ENCODE results near the gene C1orf226.

Gene C1orf226

DNA sequence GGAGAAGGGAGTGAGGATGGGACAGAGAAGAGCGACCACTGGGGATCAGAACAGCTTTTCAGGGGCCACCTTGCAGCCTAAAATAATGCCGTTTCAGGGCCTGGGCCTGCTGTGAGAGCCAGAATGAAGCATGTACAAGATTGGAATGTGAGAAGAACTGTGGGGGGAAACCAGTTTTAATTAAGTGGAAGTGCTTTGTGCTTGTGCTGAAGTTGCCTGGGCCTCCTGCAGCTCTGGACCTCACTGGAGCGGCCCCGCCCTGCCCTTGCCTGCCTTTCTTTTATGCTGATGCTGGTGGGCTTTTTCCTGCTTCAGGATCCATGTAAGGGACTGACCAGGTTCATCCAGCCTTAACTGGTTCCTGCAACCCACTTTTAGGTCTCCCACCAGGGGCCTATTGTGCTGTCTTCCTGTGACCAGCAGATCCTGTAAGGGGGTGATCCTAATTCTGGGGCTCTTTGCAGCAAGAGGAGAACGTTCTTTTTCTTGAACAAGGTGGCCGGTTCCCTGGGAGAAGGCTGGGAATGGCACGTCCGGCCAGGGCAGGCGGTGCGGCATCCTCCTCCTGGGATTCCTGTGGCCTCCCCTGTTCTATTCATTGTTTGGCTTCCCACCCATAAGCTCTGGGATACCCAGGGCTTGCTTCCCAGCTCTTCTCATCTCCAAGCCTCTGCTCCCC lies 3.2 kb downstream of the C1orf226 start:
- DNase-seq (ENCODE audit: low spot score), result no peak

DNA sequence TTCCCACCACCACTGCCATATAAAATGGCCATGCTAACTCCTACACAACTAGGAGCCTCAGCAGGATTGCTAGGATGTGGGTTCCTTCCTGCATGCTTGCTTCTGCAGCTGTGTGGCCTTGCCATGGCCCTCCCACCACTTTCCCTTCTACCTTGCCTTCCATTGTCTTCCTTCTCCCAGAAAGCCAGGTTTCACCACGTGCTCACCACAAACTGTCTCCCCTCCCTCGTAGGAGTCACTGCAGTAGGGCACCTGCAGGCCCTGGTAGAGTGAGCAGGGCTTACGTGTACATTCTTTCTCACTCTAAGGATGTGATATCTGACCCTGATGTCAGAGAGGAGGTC lies 3.7 kb downstream of the C1orf226 start:
- no peak for DNase-seq (ENCODE audit: low spot score)

DNA sequence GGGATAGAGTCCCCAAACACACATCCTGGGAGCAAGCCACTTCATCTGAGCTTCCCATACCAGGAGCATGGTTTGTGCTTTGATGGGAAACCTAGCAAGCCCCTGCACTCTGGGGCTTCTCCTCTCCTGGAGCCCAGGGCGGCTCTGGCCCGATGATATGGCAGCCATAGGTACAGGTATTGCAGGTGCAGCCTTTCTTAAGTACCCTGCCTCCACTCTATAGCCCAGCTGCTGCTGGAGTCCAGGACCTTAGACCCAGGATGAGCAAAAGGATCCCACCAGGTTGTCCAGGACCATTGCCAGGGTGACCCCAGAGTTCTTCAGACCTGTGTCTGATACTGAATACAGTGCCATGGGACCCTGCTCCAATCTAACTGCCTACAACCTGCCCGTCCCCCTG lies 4.2 kb downstream of the C1orf226 start:
- DNase-seq (ENCODE audit: low spot score), result no peak

DNA sequence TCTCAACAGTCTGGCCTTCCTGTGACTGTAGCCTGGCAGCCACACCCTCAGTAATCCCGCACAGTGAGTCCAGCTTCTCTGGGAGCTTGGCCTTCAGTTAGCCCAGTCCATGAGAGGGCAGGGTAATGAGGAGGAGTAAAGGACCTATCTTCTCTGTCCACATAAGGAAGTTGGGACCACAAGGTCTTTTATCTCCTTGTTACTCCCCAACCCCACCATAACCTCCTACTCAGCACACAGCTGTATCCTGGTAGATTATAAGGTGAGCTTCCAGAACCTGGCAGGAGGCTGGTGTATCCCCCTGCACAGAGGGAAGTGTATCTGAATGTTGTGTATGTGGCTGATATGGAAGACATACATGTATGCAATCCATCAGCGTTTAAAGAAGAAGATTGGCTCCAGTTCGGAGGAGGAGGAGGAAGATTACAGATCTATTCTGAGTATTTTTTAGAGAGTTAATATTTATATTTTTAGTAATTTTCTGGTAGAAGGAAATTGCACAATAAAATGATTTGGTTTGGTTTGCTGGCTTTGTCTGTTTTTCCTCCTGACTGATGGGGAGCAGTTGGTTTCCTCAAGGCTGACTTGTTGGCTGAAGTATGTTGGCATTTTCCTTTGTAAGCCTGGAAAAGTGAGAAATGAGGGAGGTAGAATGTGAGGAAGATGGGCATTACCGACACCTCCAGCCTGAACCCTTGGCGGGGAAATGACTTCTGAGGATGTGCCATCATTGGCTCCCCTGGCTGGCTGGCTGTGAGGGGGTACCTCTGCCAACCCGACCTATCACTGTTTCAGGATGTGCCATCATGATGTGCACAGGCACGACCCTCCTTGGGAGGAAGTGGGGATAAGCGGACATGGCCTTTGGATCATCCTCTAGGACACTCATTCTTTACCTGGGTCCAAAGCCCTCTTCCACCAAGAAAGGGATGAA lies 5.0 kb downstream of the C1orf226 start:
- DNase-seq (ENCODE audit: low spot score), result no peak

DNA sequence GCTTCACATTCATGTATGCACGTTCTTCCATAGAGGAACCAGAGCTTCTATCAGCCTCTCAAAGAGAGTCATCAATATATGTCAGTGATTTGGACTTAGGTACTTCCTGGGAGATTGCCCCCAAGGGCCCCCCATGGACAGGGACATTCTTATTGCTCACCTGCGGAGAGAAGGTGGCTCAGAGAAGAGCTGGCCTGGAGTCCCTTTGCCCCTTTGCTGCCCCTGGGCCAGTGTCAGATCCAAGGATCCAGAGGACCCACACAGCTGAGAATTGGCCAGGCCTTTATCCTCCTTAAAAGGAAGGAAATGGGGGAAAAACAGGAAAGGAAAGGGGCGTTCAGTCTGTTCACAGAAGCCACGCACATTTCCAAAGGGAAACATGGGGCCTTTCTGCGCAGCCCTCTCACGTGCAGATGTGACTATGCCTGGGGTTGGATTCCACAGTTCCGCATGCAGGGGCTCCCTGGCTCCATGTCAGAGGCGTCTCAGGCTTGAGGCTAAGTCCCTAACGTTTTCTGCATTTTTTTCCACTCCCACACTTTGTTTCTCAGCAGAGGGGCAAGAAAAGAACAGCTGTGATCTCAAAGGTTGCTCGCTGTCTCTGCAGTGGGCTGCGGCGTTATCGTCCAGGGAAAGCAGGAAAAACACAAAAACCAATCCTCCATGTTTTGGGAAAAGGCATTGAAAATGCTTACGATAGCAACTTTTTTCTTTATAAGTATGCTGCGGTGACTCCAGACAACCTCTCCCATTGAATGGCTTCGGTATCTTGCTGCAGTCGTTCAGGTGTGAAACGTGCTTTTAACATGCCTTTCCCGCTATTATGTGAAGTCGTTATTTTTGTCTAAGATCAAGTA lies 5.9 kb downstream of the C1orf226 start:
- no peak for DNase-seq (ENCODE audit: low spot score)

DNA sequence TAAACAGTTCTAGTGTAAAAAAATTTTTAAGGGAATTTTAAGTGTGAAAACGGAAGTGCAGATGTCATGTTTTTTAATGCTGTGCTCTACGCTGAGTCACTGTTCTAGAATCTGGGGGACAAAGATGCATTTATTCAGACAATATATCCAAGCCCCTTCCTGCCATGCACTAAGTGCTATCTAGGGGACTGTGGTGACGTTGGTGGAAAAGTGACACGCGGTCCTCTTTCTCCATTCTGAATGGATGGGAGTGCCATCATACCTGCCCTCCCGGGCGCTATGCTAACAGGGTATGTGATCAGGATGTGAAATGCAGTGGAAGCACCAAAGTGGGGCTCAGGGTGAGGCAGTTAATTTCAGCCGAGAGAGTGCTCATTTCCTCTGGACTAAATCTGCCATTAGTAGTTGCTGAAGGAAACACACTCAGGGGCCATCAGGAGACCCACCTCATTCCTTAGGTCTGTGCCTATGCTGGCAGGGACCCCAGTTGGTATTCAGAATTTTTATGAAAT lies 6.6 kb downstream of the C1orf226 start:
- DNase-seq (ENCODE audit: low spot score), result no peak

DNA sequence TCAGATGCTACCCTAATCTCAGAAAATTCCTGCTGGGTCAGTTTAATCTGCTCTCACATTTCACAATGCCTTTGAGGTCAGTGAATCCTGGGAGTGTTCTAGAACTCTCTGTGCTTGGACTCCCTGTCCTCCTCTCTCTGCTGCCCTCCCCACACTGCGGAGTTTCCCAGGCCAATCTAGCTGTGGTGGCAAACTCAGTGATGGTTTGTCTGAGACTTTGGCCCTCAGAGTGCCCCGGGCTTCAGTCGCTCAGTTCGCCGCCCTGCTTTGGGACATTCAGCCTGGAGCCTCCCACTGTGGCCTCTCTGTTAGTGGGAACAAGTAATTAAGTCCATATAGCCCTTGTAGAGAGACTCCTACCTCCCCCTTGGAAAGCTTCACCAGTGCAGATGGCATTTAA lies 7.1 kb downstream of the C1orf226 start:
- no peak for DNase-seq (ENCODE audit: low spot score)

DNA sequence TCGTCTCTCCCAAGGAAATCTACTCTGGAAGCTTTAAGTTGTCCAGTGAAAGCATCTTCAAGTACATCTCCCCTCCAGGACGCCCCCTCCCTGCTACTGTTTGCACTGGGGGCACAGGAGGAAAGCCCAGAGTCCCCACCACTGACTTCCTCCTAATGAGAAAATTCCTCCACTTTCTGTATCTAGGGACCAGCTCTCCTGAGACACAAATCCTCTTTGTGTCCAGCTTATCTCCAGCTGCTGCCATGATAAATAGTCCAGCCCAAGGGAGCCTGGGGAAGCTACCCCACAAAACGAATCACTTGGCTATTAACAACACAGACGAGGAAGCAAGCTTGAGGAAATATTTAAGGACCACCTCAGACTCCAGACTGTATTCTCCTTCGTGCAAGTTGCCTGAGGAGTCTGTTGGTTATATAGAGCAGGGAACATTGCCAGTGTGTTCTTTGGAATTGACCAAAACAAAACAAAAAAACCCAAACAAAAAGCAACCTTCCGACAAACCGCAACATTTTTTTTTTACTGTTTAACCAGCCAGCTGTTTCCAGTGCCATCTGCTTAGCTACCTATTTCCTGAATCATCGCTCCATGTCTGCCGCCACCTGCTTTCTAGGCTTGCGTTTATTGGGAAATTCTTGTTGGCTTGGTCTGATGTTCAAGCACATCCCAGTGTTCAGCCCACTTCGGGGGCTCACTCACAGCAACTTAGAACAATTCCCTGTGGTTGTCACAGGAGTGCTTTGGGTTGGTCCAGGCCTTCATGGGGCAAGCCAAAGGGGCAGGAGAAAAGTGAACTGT lies 7.7 kb downstream of the C1orf226 start:
- no peak for DNase-seq (ENCODE audit: low spot score)

DNA sequence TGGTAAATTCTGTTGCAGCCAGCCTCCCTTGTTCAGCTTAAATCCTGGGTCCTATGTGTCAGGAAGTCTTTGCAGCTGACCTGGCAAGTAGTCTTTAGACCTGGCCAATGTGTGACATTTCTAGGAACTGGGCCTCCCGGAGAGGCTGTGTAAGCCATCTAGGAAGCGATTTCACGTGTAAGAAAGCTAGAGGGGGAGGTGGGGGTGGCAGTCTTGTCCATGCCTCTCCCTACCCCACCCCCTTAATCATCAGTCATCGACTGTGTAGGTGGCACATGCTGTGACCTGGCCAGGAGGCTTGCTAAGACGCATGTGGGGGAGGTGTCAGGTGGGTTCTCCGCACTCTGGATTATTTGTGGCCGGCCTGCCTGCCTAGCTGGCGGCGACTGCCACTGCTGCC lies 8.4 kb downstream of the C1orf226 start:
- no peak for DNase-seq (ENCODE audit: low spot score)

DNA sequence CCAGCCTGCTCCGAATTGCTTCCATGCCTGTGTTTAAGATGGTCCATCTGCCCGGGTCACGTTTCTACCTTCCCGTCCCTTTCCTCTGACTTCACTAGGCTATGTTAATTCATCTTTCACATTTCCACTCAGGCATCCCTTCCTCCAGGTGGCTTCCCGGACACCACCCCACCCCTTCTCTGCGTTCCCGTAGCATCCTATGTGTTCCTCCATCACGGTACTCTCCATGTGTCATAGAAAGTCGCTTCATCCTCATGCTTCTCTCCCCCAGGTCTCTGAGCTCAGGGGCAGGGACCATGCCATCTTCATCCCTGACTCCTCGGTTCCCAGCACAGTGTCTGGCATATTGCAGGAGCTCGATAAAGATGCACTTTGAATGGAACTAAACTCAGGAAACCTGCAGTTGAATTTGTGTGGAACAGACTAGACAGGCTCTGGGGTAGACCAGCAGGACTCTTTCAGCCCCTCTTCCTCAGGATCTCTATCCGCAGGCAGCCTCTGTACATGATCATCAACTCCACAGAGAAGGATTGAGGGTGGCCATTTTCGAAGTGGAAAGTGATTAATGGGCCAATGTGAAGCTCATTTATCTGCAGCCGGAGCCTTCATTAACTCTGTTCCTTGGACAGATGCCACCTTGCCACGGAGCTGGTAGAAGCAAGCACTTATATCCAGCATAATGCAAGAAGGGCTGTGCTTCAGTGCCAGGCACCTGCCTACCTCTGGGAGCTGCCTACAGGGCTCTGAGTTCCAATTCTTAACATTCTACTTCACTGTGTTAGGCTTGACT lies 9.1 kb downstream of the C1orf226 start:
- DNase-seq (ENCODE audit: low spot score), result no peak

DNA sequence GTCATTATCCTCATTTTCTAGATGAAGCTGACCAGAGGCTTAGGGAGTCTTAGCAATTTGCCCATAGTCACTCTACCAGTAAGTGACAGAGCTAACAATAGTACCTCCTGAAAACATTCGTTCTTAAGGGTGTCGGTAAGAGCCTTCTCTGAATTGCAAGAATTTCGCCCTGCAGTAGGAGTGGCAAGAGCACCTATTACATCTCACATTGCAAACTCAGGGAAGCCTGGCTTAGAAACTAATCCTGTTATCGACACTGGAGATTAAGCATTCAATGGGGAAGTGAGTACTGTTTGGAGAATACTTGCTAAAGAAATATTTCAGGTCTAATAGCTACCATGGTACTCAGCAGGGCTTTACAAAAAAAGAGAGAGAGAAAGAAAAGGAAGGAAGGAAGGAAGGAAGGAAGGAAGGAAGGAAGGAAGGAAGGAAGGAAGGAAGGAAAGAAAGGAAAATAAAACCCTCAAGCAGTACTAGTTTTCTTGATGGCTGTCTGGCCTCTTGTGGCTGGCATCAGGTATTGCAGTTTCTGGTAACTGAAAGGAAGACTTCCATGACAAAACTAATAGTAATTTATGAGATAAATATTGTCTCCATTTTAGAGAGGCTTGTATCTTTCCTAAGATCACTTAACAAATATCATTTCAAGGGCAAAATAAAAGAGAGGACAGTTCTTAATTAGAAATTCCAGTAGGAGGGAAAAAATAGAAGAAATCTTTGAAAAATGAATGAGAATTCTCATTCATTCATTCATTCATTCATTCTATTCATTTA lies 10.4 kb downstream of the C1orf226 start:
- DNase-seq (ENCODE audit: low spot score), result no peak

DNA sequence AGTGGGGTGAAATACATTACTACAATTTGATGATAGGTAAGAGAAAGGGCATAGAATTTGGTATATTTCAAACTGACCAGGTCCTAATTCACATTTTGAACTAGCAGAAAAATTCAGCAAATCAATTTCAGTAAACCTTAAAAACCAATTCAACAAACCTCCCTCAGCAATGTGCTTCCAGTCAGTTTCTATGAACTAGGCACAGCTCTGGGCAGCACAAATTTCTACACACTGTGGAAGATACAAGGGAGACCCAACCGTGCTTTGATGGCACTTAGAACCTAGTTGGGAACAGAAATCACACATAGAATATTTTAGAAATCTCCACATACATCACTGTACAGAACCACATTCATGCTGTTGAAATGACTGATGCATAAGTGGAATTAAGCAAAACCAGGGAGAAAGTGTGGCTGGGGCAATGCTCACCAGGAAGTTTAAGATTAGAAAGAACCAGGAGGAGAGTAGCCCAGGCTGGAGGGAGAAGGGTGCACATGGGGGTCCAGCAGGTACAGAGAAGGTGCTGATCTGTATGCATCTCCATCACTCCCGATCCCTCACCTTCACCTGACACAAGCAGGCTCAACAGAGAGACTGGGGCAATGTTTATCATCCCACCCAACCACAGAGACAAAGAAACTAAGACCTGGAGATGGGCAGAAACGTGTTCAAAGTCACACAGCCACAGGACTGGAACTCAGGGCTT lies 14.8 kb downstream of the C1orf226 start:
- no peak for DNase-seq (ENCODE audit: low spot score)

DNA sequence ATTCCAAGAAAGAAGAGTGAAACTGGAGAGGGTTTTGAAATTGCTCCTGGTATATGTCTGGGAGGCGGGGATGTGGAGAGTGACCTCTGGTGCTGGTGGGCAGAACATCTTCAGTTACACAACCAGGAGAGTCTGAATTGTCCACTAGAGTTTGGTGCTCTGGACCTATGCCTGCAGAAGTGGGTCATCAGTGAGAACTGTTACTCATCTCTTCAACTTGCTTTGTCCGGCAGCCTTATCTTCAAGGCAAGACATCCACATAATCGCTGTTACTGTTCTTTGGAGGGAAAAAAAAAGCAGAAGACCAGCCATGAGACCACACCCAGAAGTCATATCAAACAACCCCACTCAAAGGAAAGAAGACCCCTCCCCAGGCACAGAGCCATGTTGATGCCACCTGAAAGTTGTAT lies 15.5 kb downstream of the C1orf226 start:
- no peak for DNase-seq (ENCODE audit: low spot score)

DNA sequence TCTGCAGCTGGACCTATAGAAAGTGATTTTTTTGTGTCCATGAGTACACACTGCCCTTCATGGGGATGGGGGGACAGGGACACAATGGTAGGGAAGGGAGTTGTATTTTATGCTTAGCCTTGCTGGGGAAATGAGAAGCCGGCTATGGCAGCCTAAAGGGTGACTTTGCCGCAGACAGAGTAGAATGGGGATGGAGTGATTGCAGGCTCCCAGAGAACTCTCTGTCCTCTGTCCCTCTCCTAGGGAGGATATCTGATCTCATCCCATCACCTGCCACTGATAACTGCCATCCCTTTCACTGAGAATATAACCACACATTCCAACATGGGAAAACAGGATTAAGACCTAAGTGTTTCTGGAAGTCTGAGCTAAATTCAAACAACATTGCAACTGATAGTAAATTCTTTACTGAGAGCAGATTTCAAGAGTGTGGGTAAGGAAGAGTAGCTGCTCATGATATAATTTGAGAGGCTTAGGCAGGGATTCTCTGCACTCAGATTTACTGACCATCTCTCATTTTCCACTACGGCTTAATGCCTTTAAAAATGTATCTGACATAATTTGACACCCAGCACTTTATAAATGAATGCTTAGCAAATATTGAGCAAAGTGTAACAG lies 16.5 kb downstream of the C1orf226 start:
- no peak for DNase-seq (ENCODE audit: low spot score)

DNA sequence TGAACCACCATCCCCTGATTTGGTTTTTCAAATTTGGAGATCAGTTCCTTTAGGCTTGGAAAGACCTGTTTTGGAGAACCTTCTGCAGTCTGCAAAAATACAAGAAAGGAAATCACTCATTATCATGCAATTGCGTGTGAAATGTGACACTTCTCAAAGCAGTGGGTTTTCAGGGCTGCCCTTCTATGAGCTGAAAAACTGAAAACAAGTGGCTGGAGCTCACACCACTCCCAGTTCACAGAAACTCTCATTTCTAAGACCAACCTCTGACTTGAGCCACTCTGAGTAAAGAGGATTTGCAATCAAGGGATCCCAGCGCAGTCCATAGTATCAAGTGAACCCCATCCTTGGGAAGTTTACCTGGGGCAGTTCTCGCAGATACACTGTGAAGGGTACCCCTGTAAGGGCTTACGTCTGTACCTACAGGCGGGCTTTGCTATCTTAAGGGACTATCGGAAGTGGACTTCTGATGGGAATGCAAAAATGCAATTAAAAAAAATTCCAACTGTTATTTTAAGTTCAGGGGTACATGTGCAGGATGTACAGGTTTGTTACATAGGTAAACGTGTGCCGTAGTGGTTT lies 17.6 kb downstream of the C1orf226 start:
- no peak for DNase-seq (ENCODE audit: low spot score)

DNA sequence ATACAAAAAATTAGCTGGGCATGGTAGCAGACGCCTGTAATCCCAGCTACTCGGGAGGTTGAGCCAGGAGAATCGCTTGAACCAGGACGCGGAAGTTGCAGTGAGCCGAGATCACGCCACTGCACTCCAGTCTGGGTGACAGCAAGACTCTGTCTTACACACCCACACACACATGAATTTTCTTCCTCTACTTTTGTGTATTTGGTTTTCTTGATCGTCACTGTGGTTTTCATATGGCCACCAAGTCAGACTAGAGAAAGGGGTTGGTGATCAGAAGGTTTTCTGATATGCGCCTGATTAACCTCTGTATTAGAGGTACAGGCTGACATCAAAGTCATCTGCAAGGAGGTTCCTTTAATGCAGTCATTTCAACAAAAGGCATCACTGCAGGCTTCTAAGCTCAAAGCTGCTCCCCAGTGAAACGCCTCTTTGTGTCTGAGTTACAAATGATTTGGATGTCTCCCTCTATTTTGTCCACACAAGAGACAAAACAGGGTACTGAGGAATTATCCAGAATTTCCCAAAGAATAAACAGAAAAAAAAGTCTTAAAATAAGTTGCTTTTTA lies 19.3 kb downstream of the C1orf226 start:
- no peak for DNase-seq (ENCODE audit: low spot score)

DNA sequence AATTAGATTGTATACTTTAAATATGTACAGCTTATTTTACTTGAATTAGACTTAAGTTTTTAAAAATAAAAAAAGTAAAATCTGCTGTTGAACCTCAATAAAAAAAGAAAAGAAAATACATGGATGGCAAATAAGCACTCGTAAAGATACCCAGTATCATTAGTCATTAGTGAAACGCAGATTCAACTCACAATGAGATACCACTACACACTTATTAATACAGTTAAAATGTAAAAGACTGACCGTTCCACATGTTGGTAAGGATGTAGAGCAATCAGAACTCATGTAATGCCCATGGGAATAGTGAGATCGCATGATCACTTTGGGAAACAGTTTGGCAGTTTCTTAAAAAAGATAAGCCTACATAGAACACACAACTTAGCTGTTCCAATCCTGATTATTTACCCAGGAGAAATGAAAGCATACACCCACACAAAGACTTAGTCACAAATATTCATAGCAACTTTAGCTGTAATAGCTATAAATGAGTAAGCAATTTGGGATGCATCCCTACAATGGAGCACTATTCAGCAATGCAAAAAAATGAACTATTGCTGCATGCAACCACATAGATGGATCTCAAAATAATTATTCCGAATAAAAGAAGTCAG lies 23.1 kb downstream of the C1orf226 start:
- no peak for DNase-seq (ENCODE audit: low spot score)

DNA sequence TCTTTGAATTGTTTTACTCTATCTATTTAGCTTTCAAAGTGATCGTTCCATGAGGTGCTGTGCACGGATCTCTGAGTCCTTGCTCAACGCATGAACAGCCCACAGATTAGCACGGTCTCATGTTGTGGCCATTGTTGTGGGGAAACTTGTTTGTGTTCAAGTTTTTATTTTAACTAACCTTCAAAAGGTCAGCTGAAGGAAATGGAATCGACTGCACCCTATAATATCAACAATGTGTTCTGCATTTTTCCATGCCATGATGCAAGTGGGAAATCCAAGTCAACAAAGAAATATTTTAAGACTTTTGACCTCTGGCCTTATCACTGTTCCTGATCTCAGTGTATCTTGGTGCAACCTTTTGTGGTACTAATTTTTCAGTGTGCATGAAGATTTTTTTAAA lies 24.3 kb downstream of the C1orf226 start:
- DNase-seq (ENCODE audit: low spot score), result no peak

All from left forelimb (tissue), 1 donor.